Measurements from ENCODE around the gene MMP7. TPM values are rescaled to one million over a fixed set of nuclear protein-coding genes. Genes with fewer than 3 reads are reported as not detected.

Gene MMP7
- total RNA-seq, 1 donor from 2014 or later = not detected

GRCh38 chr11:102544594-102544993 lies 14.0 kb upstream of the MMP7 start:
- Histone ChIP-seq H3K9me3 (no peaks in the 10 kb centered on the region), H3K36me3 (no peaks in the 10 kb centered on the region), H3K27me3 (no peaks in the 10 kb centered on the region), H3K27ac (no peak overlapping the region), H3K4me3 (no peak overlapping the region), H3K4me1 (no peaks in the 10 kb centered on the region)
- no peak for DNase-seq (ENCODE audit: low spot score in 2 of 2)
- TF ChIP-seq CTCF (IDR thresholded peaks at IDR 0.05) = no peak
- intact Hi-C loops (cut with DNase I) = no loop called here

- Histone ChIP-seq H3K9me3 (no peaks in the 10 kb centered on the region), H3K27me3 (no peaks in the 10 kb centered on the region), H3K4me1 (no peaks in the 10 kb centered on the region), H3K27ac (no peak overlapping the region), H3K36me3 (no peaks in the 10 kb centered on the region), H3K4me3 (no peak overlapping the region)
- no peak for TF ChIP-seq CTCF (IDR thresholded peaks at IDR 0.05)
- DNase-seq (ENCODE audit: low spot score in 2 of 2) = no peak
- intact Hi-C loops (cut with DNase I) = no loop called here
These were observed 9.0 kb upstream of the MMP7 start for GRCh38 chr11:102539567-102539966.

- Histone ChIP-seq H3K36me3 (no peaks in the 10 kb centered on the region), H3K4me1 (no peaks in the 10 kb centered on the region), H3K9me3 (no peaks in the 10 kb centered on the region), H3K4me3 (no peak overlapping the region), H3K27ac (no peak overlapping the region), H3K27me3 (no peaks in the 10 kb centered on the region)
- intact Hi-C loops (cut with DNase I) = no loop called here
- DNase-seq (ENCODE audit: low spot score in 2 of 2) = no peak
- TF ChIP-seq CTCF (IDR thresholded peaks at IDR 0.05) = no peak
These were observed 8.4 kb upstream of the MMP7 start for GRCh38 chr11:102538932-102539331.

- no peak for TF ChIP-seq CTCF (IDR thresholded peaks at IDR 0.05)
These were observed 3.8 kb upstream of the MMP7 start for GRCh38 chr11:102534261-102534872.

GRCh38 chr11:102528618-102529017 lies 1.9 kb downstream of the MMP7 start:
- Histone ChIP-seq H3K9me3 (no peaks in the 10 kb centered on the region), H3K4me1 (no peaks in the 10 kb centered on the region), H3K4me3 (no peak overlapping the region), H3K27me3 (no peaks in the 10 kb centered on the region), H3K36me3 (no peaks in the 10 kb centered on the region), H3K27ac (no peak overlapping the region)
- intact Hi-C loops (cut with DNase I) = no loop called here
- no peak for DNase-seq (ENCODE audit: low spot score in 2 of 2)
- no peak for TF ChIP-seq CTCF (IDR thresholded peaks at IDR 0.05)

More at GRCh38 chr11:102534261-102534872, 3.8 kb upstream of the MMP7 start:
- Histone ChIP-seq H3K9me3 (no peaks in the 10 kb centered on the region), H3K4me3 (no peak overlapping the region), H3K36me3 (no peaks in the 10 kb centered on the region), H3K4me1 (no peaks in the 10 kb centered on the region), H3K27ac (no peak overlapping the region), H3K27me3 (no peaks in the 10 kb centered on the region)
- intact Hi-C loops (cut with DNase I) = no loop called here
- no peak for DNase-seq (ENCODE audit: low spot score in 2 of 2)

GRCh38 chr11:102527684-102528083 lies 2.9 kb downstream of the MMP7 start:
- H3K9me3 ChIP-seq = no peaks in the 10 kb centered on the region
- H3K4me3 ChIP-seq = no peak overlapping the region
- no peaks in the 10 kb centered on the region for H3K27me3 ChIP-seq
- H3K27ac ChIP-seq = no peak overlapping the region
- H3K4me1 ChIP-seq = no peaks in the 10 kb centered on the region
- H3K36me3 ChIP-seq = no peaks in the 10 kb centered on the region
- intact Hi-C loops (cut with DNase I) = no loop called here
- no peak for TF ChIP-seq CTCF (IDR thresholded peaks at IDR 0.05)
- DNase-seq (ENCODE audit: low spot score in 2 of 2) = no peak
